ENCODE measurements around the gene TPCN2.

GRCh38 chr11:69166218-69167115, 117.7 kb downstream of the TPCN2 start:
- TF ChIP-seq POLR2AphosphoS5 (IDR thresholded peaks at IDR 0.05; ENCODE audit: low read depth, low read length) (0 out of 2 replicates have a peak, but pooled peaks have one; percentile 21), POLR2A (IDR thresholded peaks at IDR 0.05; ENCODE audit: low read depth, low read length) (peak; percentile 50; the same call in 1 of the 2 replicates)
